GM12878 (cell line): ENCODE measurements around the gene TRPC6. TPM values are rescaled to one million over a fixed set of nuclear protein-coding genes. Genes with fewer than 3 reads are reported as not detected.

Experiments used
- ATAC-seq: fragments of 200-7000 bp; cut with Tn5 transposase; 3 replicates; pipeline ENCODE4 v1.9.1; 2020; ENCODE audit warnings: mild to moderate bottlenecking, moderate library complexity
- BruUV-seq: library from RNA; stranded (reverse); fragments of 400-500 nt; replicated peaks from 2 replicates; lab custom pipeline; 2021; lab: Mats Ljungman, UMichigan
- CTCF ChIA-PET: fragments of 300-600 bp; sonication (Branson Sonifier 250); formaldehyde crosslinking; extraction: SDS; loops from one replicate; lab custom pipeline; 2021; ENCODE audit warnings: inconsistent platforms; lab: Yijun Ruan, JAX
- POLR2A ChIA-PET: fragments of 350-600 bp; formaldehyde crosslinking; extraction: SDS; loops from one replicate; lab custom pipeline; 2021; ENCODE audit warnings: inconsistent platforms; lab: Charles Lee
- RAD21 ChIA-PET: fragments of 300-600 bp; sonication (Branson Sonifier 250); formaldehyde crosslinking; loops from one replicate; lab custom pipeline; 2023; ENCODE audit warnings: antibody characterized with exemption; ENCODE audit not compliant: unreplicated experiment; lab: Charles Lee
- SMC1A ChIA-PET: fragments of 300-600 bp; sonication (Branson Sonifier 250); formaldehyde crosslinking; loops from one replicate; lab custom pipeline; 2023; ENCODE audit not compliant: unreplicated experiment, uncharacterized antibody; lab: Charles Lee
- DNase-seq: peaks from one replicate; pipeline ENCODE4 v3.0.0-alpha.2; 2011; ENCODE audit warnings: low read depth, low spot score
- FAIRE-seq: peaks from 3 replicates; lab custom pipeline; 2011; peaks lifted over from hg19 to GRCh38; lab: Jason Lieb, UNC
- H2AFZ ChIP-seq: 2 replicates; pipeline ENCODE4 v1.6.0; 2011; ENCODE audit warnings: low read depth, low read length, control low read depth; ENCODE audit not compliant: control insufficient read depth
- H3K27ac ChIP-seq: 2 replicates; pipeline ENCODE4 v1.5.1; 2011; ENCODE audit warnings: control low read depth; ENCODE audit not compliant: control insufficient read depth, insufficient read depth
- H3K27me3 ChIP-seq, 2 experiments: replicated peaks in 1 of 2; 2 replicates each; pipeline versions ENCODE4 v1.6.0 to v1.6.1; 2011; ENCODE audit warnings: low read length in 1 of 2; ENCODE audit not compliant: control insufficient read depth in 2 of 2, insufficient read depth in 2 of 2
- H3K36me3 ChIP-seq, 2 experiments: 2 replicates each; pipeline ENCODE4 v1.5.1; 2011; ENCODE audit warnings: low read length in 1 of 2; ENCODE audit not compliant: control insufficient read depth in 2 of 2, insufficient read depth in 2 of 2
- H3K4me1 ChIP-seq: 2 replicates; pipeline ENCODE4 v1.6.1; 2011; ENCODE audit warnings: mild to moderate bottlenecking, low read length, moderate library complexity, mixed read lengths; ENCODE audit not compliant: control insufficient read depth, insufficient read depth
- H3K4me2 ChIP-seq: 2 replicates; pipeline ENCODE4 v1.6.0; 2011; ENCODE audit warnings: control low read depth; ENCODE audit not compliant: control insufficient read depth, insufficient read depth
- H3K4me3 ChIP-seq: fragments of 200-600 bp; sonication (generic); 2 replicates; pipeline ENCODE4 v1.5.1; 2016
- H3K79me2 ChIP-seq: 2 replicates; pipeline ENCODE4 v1.6.0; 2011; ENCODE audit warnings: low read length; ENCODE audit not compliant: control insufficient read depth, insufficient read depth
- H3K9ac ChIP-seq: 2 replicates; pipeline ENCODE4 v1.8.0; 2011; ENCODE audit warnings: low read length, control low read depth, mixed read lengths; ENCODE audit not compliant: control insufficient read depth, insufficient read depth
- H3K9me3 ChIP-seq: replicated peaks from 3 replicates; pipeline ENCODE4 v1.5.1; 2011; ENCODE audit warnings: mild to moderate bottlenecking, low read length; ENCODE audit not compliant: control insufficient read depth, insufficient read depth
- H4K20me1 ChIP-seq: 2 replicates; pipeline ENCODE4 v1.6.0; 2011; ENCODE audit not compliant: control insufficient read depth, insufficient read depth
- CUX1 ChIP-seq: IDR thresholded peaks from 2 replicates; pipeline ENCODE4 v1.6.1; 2012; ENCODE audit warnings: improper control_type of control experiment, low read depth, low read length; ENCODE audit not compliant: insufficient replicate concordance
- ESRRA ChIP-seq: IDR thresholded peaks from 2 replicates; pipeline ENCODE4 v1.6.1; 2012; ENCODE audit warnings: mild to moderate bottlenecking, low read length, improper control_type of control experiment
- NFYB ChIP-seq: IDR thresholded peaks from 2 replicates; pipeline ENCODE4 v1.6.1; 2011; ENCODE audit warnings: low read depth, mild to moderate bottlenecking, low read length, improper control_type of control experiment, moderate library complexity; ENCODE audit not compliant: insufficient read depth
- SMC3 ChIP-seq: IDR thresholded peaks from 2 replicates; pipeline ENCODE4 v1.6.1; 2011; ENCODE audit warnings: low read length, improper control_type of control experiment, borderline replicate concordance
- ZZZ3 ChIP-seq: IDR thresholded peaks from 2 replicates; pipeline ENCODE4 v1.6.1; 2011; ENCODE audit warnings: low read depth; ENCODE audit not compliant: control insufficient read depth, insufficient read length
- WGBS: methylation state at CpG from one replicate; pipeline ENCODE4 v1.1.6; 2016; ENCODE audit warnings: low lambda C conversion rate; ENCODE audit not compliant: insufficient replicate concordance, insufficient coverage; ENCODE audit errors: missing lambda C conversion rate; 5-methylcytosine and 5-hydroxymethylcytosine counted together
- in situ Hi-C: fragments of 300-500 bp; cut with MboI; formaldehyde crosslinking; loops from 9 replicates; pipeline ENCODE4 v1.14.3; 2018; ENCODE audit warnings: mixed read lengths
- intact Hi-C: fragments of 100-400 bp; cut with micrococcal nuclease; formaldehyde crosslinking; loops from one replicate; pipeline ENCODE4 v1.14.2; 2022; ENCODE audit not compliant: unreplicated experiment
- polyA plus RNA-seq, 11 experiments: library from polyadenylated mRNA; depleted of rRNA in 4 of 11; unstranded in 6 of 11; stranded (reverse) in 5 of 11; fragments of >200 nt; fragmentation: Nextera tagmentation in 4 of 11; fragmentation: Illumina TruSeq in 1 of 11; extraction: Ambion mirVana in 4 of 11; extraction: Trizol in 1 of 11; gene quantifications; 1 replicate in 1 of 11; 2 replicates in 10 of 11; pipeline versions ENCODE4 v1.2.1 to v1.2.3, GENCODE V29; 2011 to 2016; ENCODE audit warnings: inconsistent platforms in 2 of 11, missing spikeins in 2 of 11, low read depth in 1 of 11
- total RNA-seq, 4 experiments: library from RNA; depleted of rRNA in 3 of 4; stranded (reverse); fragments of >200 nt in 3 of 4; fragmentation: Illumina TruSeq in 1 of 4; extraction: Trizol in 1 of 4; gene quantifications; 2 replicates each; pipeline versions ENCODE4 v1.2.1 to v1.2.3, GENCODE V29; 2013 to 2021

TRPC6 gene
- total and polyA plus RNA-seq, 10 of the 15 experiments (the other 5 are each of a cell fraction or from before 2014, with no cell fraction given), result not detected

- TF ChIP-seq SMC3 (no peak), ZZZ3 (no peak), ESRRA (no peak)
These were observed 150.7 kb downstream of the TRPC6 start (continued) for GRCh38 chr11:101433151-101433550.

- Histone ChIP-seq H3K9me3 (no peaks in the 10 kb centered on the region), H3K79me2 (no peaks in the 10 kb centered on the region), H3K27ac (no peak overlapping the region), H3K4me1 (no peaks in the 10 kb centered on the region), H3K27me3 (no peaks in the 10 kb centered on the region), H4K20me1 (no peaks in the 10 kb centered on the region), H2AFZ (no peak overlapping the region), H3K4me3 (no peak overlapping the region), H3K4me2 (no peak overlapping the region), H3K36me3 (no peaks in the 10 kb centered on the region), H3K9ac (no peak overlapping the region)
- in situ Hi-C loops, result no loop called here
- CTCF ChIA-PET, result interaction anchor here (0.9 to 1.7 kb wide), 4 partner anchors 18 to 578 kb away, joined by 3 to 6 read pairs (median 4); no protein-coding TSS in a partner anchor
- peak; percentile 61 for ATAC-seq
- no peak for FAIRE-seq
- POLR2A ChIA-PET, result no interaction called here
- no TSS peak for BruUV-seq
- intact Hi-C loops, result loop anchor here (1.0 to 10.0 kb wide), 2 partner anchors 417 to 445 kb away; no protein-coding TSS in a partner anchor
- 0% methylated on average over 2 of the region's 2 CpGs for WGBS
- SMC1A ChIA-PET, result interaction anchor here (0.7 to 1.7 kb wide), 2 partner anchors 455 to 578 kb away, joined by 3 read pairs; no protein-coding TSS in a partner anchor
- RAD21 ChIA-PET, result interaction anchor here (1.7 to 1.8 kb wide), 2 partner anchors 417 to 577 kb away, joined by 4 to 8 read pairs; no protein-coding TSS in a partner anchor
- no peak for DNase-seq
- TF ChIP-seq NFYB (peak; percentile 80), CUX1 (no peak)
These were observed 153.9 kb downstream of the TRPC6 start for GRCh38 chr11:101429703-101430540.
